HepG2 (cell line): ENCODE data around the gene HS2ST1.

Experiments
- GABPB1 ChIP-seq: IDR thresholded peaks from 2 replicates; pipeline ENCODE4 v1.6.1; 2016; ENCODE audit warnings: mild to moderate bottlenecking, missing genetic modification reagents, moderate library complexity, missing compliant biosample characterization
- MXI1 ChIP-seq: IDR thresholded peaks from 3 replicates; pipeline ENCODE4 v1.6.1; 2012; ENCODE audit warnings: low read depth, low read length, inconsistent platforms, borderline replicate concordance
- POLR2A ChIP-seq, 2 experiments: IDR thresholded peaks; 2 replicates each; pipeline ENCODE4 v1.6.1; 2011; ENCODE audit warnings: low read depth in 2 of 2, low read length in 2 of 2, mild to moderate bottlenecking in 1 of 2, moderate library complexity in 1 of 2; ENCODE audit not compliant: insufficient read depth in 1 of 2
- RBFOX2 ChIP-seq: fragments of 200-400 bp; formaldehyde crosslinking; IDR thresholded peaks from 2 replicates; pipeline ENCODE4 v1.6.1; 2017; ENCODE audit warnings: low read depth, mild to moderate bottlenecking, low read length
- RXRA ChIP-seq: sonication (generic); formaldehyde crosslinking; IDR thresholded peaks from 2 replicates; pipeline ENCODE4 v1.5.1; 2020; ENCODE audit warnings: missing genetic modification reagents
- SMARCC2 ChIP-seq: fragments of 450-650 bp; IDR thresholded peaks from 2 replicates; pipeline ENCODE4 v1.6.1; 2017; ENCODE audit warnings: antibody characterized with exemption, mild to moderate bottlenecking
- ZIK1 ChIP-seq: sonication (generic); formaldehyde crosslinking; IDR thresholded peaks from 2 replicates; pipeline ENCODE4 v1.5.0; 2020; ENCODE audit warnings: mild to moderate bottlenecking, low read depth, missing genetic modification reagents, borderline replicate concordance
- ZNF282 ChIP-seq: fragments of 450-650 bp; IDR thresholded peaks from 2 replicates; pipeline ENCODE4 v1.6.1; 2018; ENCODE audit not compliant: partially characterized antibody
- TF ChIP-seq, protein P1 (sequence below): sonication (generic); formaldehyde crosslinking; IDR thresholded peaks from 2 replicates; pipeline ENCODE4 v1.5.0; 2020; ENCODE audit warnings: mild to moderate bottlenecking, missing genetic modification reagents, moderate library complexity
- TF ChIP-seq, protein P2 (sequence below): sonication (generic); formaldehyde crosslinking; IDR thresholded peaks from 2 replicates; pipeline ENCODE4 v1.5.1; 2020; ENCODE audit warnings: mild to moderate bottlenecking, missing genetic modification reagents, borderline replicate concordance
- TF ChIP-seq, protein P3 (sequence below): sonication (generic); formaldehyde crosslinking; IDR thresholded peaks from 2 replicates; pipeline ENCODE4 v1.9.0; 2021; ENCODE audit warnings: missing genetic modification reagents, borderline replicate concordance

DNA sequence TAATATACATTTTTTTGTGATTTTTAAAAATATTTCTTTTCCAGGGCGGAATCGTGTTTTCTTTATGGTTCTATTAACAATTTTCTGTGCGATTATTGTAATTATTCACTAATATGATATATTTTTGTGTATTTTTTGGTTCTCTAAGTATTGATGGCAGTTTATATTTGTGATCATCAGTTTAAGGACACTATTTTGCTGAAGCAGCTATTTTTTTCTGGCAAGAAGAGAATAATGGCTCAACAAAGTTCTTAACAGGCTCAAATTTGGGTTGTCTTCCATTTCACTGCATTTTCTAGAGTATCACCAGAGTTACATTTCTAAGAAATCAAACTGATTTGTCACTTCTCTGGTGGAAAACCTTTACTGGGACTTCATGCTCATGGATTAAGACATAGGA, 178.4 kb downstream of the HS2ST1 start:
- TF ChIP-seq ZNF282 (no peak), RXRA (no peak), ZIK1 (no peak), SMARCC2 (no peak), RBFOX2 (no peak), POLR2A (IDR thresholded peaks at IDR 0.05; ENCODE audit: insufficient read depth in 1 of 2, low read depth in 2 of 2, low read length in 2 of 2) (no peak), MXI1 (no peak), GABPB1 (no peak)
- TF ChIP-seq, protein P1, sequence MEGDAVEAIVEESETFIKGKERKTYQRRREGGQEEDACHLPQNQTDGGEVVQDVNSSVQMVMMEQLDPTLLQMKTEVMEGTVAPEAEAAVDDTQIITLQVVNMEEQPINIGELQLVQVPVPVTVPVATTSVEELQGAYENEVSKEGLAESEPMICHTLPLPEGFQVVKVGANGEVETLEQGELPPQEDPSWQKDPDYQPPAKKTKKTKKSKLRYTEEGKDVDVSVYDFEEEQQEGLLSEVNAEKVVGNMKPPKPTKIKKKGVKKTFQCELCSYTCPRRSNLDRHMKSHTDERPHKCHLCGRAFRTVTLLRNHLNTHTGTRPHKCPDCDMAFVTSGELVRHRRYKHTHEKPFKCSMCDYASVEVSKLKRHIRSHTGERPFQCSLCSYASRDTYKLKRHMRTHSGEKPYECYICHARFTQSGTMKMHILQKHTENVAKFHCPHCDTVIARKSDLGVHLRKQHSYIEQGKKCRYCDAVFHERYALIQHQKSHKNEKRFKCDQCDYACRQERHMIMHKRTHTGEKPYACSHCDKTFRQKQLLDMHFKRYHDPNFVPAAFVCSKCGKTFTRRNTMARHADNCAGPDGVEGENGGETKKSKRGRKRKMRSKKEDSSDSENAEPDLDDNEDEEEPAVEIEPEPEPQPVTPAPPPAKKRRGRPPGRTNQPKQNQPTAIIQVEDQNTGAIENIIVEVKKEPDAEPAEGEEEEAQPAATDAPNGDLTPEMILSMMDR (CRISPR knock-in tag) = no peak
- TF ChIP-seq, protein P2, sequence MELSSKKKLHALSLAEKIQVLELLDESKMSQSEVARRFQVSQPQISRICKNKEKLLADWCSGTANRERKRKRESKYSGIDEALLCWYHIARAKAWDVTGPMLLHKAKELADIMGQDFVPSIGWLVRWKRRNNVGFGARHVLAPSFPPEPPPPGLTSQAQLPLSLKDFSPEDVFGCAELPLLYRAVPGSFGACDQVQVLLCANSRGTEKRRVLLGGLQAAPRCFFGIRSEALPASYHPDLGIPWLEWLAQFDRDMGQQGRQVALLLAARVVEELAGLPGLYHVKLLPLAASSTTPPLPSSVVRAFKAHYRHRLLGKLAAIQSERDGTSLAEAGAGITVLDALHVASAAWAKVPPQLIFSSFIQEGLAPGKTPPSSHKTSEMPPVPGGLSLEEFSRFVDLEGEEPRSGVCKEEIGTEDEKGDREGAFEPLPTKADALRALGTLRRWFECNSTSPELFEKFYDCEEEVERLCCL = no peak
- TF ChIP-seq, protein P3, sequence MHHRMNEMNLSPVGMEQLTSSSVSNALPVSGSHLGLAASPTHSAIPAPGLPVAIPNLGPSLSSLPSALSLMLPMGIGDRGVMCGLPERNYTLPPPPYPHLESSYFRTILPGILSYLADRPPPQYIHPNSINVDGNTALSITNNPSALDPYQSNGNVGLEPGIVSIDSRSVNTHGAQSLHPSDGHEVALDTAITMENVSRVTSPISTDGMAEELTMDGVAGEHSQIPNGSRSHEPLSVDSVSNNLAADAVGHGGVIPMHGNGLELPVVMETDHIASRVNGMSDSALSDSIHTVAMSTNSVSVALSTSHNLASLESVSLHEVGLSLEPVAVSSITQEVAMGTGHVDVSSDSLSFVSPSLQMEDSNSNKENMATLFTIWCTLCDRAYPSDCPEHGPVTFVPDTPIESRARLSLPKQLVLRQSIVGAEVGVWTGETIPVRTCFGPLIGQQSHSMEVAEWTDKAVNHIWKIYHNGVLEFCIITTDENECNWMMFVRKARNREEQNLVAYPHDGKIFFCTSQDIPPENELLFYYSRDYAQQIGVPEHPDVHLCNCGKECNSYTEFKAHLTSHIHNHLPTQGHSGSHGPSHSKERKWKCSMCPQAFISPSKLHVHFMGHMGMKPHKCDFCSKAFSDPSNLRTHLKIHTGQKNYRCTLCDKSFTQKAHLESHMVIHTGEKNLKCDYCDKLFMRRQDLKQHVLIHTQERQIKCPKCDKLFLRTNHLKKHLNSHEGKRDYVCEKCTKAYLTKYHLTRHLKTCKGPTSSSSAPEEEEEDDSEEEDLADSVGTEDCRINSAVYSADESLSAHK (CRISPR knock-in tag) = no peak
